SK-N-MC (cell line): Measurements from ENCODE around the gene TMTC1.

Experiments
- EZH2 ChIP-seq: fragments of 200-600 bp; sonication (generic); IDR thresholded peaks from one replicate; pipeline ENCODE4 v1.6.1; 2017; ENCODE audit warnings: antibody characterized with exemption
- FOXP2 ChIP-seq: optimal IDR thresholded peaks from 2 replicates; pipeline ENCODE3; 2011; ENCODE audit warnings: mild to moderate bottlenecking, moderate library complexity; ENCODE audit not compliant: insufficient read depth; ENCODE audit errors: extremely low read length, control extremely low read depth
- POLR2AphosphoS5 ChIP-seq: IDR thresholded peaks from 2 replicates; pipeline ENCODE4 v1.6.1; 2012; ENCODE audit warnings: mild to moderate bottlenecking, low read depth, low read length, borderline replicate concordance

- no peak for TF ChIP-seq POLR2AphosphoS5
- no peak for TF ChIP-seq EZH2
- TF ChIP-seq FOXP2, result no peak
Observed at GRCh38 chr12:29751676-29752075, 32.1 kb downstream of the TMTC1 start.
